Measurements from ENCODE around the gene MRPL4. TPM values are rescaled to one million over a fixed set of nuclear protein-coding genes. Genes with fewer than 3 reads are reported as not detected.

The MRPL4 gene
- total RNA-seq, 6 experiments from 2014 or later: 33.7 to 109 (median 38.2) TPM

- intact Hi-C loops (cut with DNase I): no loop called here
- Histone ChIP-seq H3K27me3 (no peaks in the 10 kb centered on the region), H3K4me3 (no peak overlapping the region), H3K27ac (no peak overlapping the region), H3K4me1 (peaks cover 0 to 22% (median 5%) of the 10 kb centered on the region in 4 donors), H3K9me3 (no peaks in the 10 kb centered on the region), H3K36me3 (no peaks in the 10 kb centered on the region)
- ATAC-seq (no peak), DNase-seq (no peak)
- no peak for TF ChIP-seq CTCF (IDR thresholded peaks at IDR 0.05)
- no peak for TF ChIP-seq POLR2A (IDR thresholded peaks at IDR 0.05)
- 82% methylated on average over 8 of the region's 9 CpGs for WGBS (ENCODE audit: insufficient coverage, low coverage, low lambda C conversion rate, missing lambda C conversion rate)
Observed at GRCh38 chr19:10245189-10245939, 6.7 kb upstream of the MRPL4 start.

GRCh38 chr19:10246511-10246910 is 5.5 kb upstream of the MRPL4 start:
- intact Hi-C loops (cut with DNase I): no loop called here
- Histone ChIP-seq H3K36me3 (no peaks in the 10 kb centered on the region), H3K27me3 (no peaks in the 10 kb centered on the region), H3K4me1 (peaks cover 0 to 22% (median 5%) of the 10 kb centered on the region in 4 donors), H3K9me3 (no peaks in the 10 kb centered on the region), H3K27ac (no peak overlapping the region), H3K4me3 (no peak overlapping the region)
- WGBS (ENCODE audit: insufficient coverage, low coverage, low lambda C conversion rate, missing lambda C conversion rate): 69% methylated on average over 4 of the region's 6 CpGs
- no peak for DNase-seq
- TF ChIP-seq CTCF (IDR thresholded peaks at IDR 0.05) (no peak), POLR2A (IDR thresholded peaks at IDR 0.05) (no peak)
- no peak for ATAC-seq

- H3K9me3 ChIP-seq: no peaks in the 10 kb centered on the region
- 20% methylated on average over 8 of the region's 8 CpGs for WGBS (ENCODE audit: insufficient coverage, low coverage, low lambda C conversion rate, missing lambda C conversion rate)
- no peak for ATAC-seq
- no peak for TF ChIP-seq CTCF (IDR thresholded peaks at IDR 0.05)
- TF ChIP-seq POLR2A (IDR thresholded peaks at IDR 0.05): no peak
- DNase-seq: no peak
- peaks cover 0 to 22% (median 12%) of the 10 kb centered on the region in 4 donors for H3K36me3 ChIP-seq
- no peaks in the 10 kb centered on the region for H3K4me1 ChIP-seq
- intact Hi-C loops (cut with DNase I): loop anchor here in 1 of 2 donors (10.0 kb wide), 1 partner anchor 68 kb away; no protein-coding TSS in a partner anchor
- peak overlapping the region; percentile 84 to 99 (median 96) for H3K4me3 ChIP-seq
- H3K27me3 ChIP-seq: no peaks in the 10 kb centered on the region
- H3K27ac ChIP-seq: peak overlapping the region in 2 of 3 donors; percentile 31 to 90
Observed at GRCh38 chr19:10252707-10253106, 693 bp downstream of the MRPL4 start.

GRCh38 chr19:10254244-10254643 is 2.2 kb downstream of the MRPL4 start:
- WGBS (ENCODE audit: insufficient coverage, low coverage, low lambda C conversion rate, missing lambda C conversion rate): no CpG with 5 or more reads among the region's 3 CpGs

More at GRCh38 chr19:10254244-10254643, 2.2 kb downstream of the MRPL4 start:
- H3K9me3 ChIP-seq: no peaks in the 10 kb centered on the region
- DNase-seq (no peak), ATAC-seq (no peak)
- intact Hi-C loops (cut with DNase I): loop anchor here in 1 of 2 donors (10.0 kb wide), 1 partner anchor 69 kb away; no protein-coding TSS in a partner anchor
- peaks cover 0 to 33% (median 16%) of the 10 kb centered on the region in 4 donors for H3K36me3 ChIP-seq
- H3K4me1 ChIP-seq: no peaks in the 10 kb centered on the region
- TF ChIP-seq CTCF (IDR thresholded peaks at IDR 0.05) (no peak), POLR2A (IDR thresholded peaks at IDR 0.05) (no peak)
- H3K27me3 ChIP-seq: no peaks in the 10 kb centered on the region
- no peak overlapping the region for H3K4me3 ChIP-seq
- H3K27ac ChIP-seq: no peak overlapping the region
